OCI-LY3 (cell line): Measurements from ENCODE around the gene HGF.
"Not testable (repeated sequence)": the region's sequence is repeated elsewhere in the genome, so short reads cannot be mapped to it uniquely, and the experiment has no call there.

Source experiments
- H2AFZ ChIP-seq: fragments of 200-600, 300-600 bp; shearing (Covaris generic); 2 replicates; pipeline ENCODE4 v1.6.0; 2014; ENCODE audit warnings: antibody characterized with exemption, low read depth, low read length
- H3K27ac ChIP-seq: fragments of 200-600, 300-600 bp; sonication (generic); 2 replicates; pipeline ENCODE4 v1.5.1; 2014; ENCODE audit warnings: mild to moderate bottlenecking, low read length, moderate library complexity, mixed read lengths
- H3K27me3 ChIP-seq: fragments of 200-600, 300-600 bp; sonication (generic); 2 replicates; pipeline ENCODE4 v1.6.1; 2014; ENCODE audit warnings: low read depth, low read length, mixed read lengths
- H3K36me3 ChIP-seq: fragments of 200-600, 300-600 bp; sonication (generic); replicated peaks from 2 replicates; pipeline ENCODE3; 2014; ENCODE audit warnings: low read depth, low read length, mixed read lengths
- H3K4me1 ChIP-seq: fragments of 300-600, 200-600 bp; sonication (generic); 2 replicates; pipeline ENCODE4 v1.6.1; 2014; ENCODE audit warnings: low read length, mixed read lengths
- H3K4me2 ChIP-seq: fragments of 200-600, 300-600 bp; sonication (generic); 2 replicates; pipeline ENCODE4 v1.6.1; 2014; ENCODE audit warnings: low read length, mixed read lengths
- H3K4me3 ChIP-seq: fragments of 300-600, 200-600 bp; sonication (generic); 2 replicates; pipeline ENCODE4 v1.5.1; 2014; ENCODE audit warnings: antibody characterized with exemption, mild to moderate bottlenecking, low read length, moderate library complexity
- H3K79me2 ChIP-seq: fragments of 300-600, 200-600 bp; shearing (Covaris generic); 2 replicates; pipeline ENCODE4 v1.6.1; 2014; ENCODE audit warnings: mild to moderate bottlenecking, low read length, mixed read lengths
- H3K9ac ChIP-seq: fragments of 300-600, 200-600 bp; shearing (Covaris generic); 2 replicates; pipeline ENCODE4 v1.6.0; 2014; ENCODE audit warnings: mild to moderate bottlenecking, low read length, moderate library complexity
- H3K9me3 ChIP-seq: fragments of 200-600, 300-600 bp; shearing (Covaris generic); 2 replicates; pipeline ENCODE4 v1.6.1; 2014; ENCODE audit warnings: low read length, mixed read lengths; ENCODE audit not compliant: insufficient read depth
- H4K20me1 ChIP-seq: fragments of 200-600, 300-600 bp; sonication (generic); 2 replicates; pipeline ENCODE4 v1.6.1; 2016; ENCODE audit warnings: low read length, mixed read lengths; ENCODE audit not compliant: insufficient read depth
- CTCF ChIP-seq: fragments of 200-600, 300-600 bp; sonication (generic); IDR thresholded peaks from 2 replicates; pipeline ENCODE4 v1.5.1; 2014; ENCODE audit warnings: antibody characterized with exemption, low read length, low read depth
- EZH2phosphoT487 ChIP-seq: fragments of 200-600 bp; shearing (Covaris generic); IDR thresholded peaks from 2 replicates; pipeline ENCODE4 v1.6.1; 2018; ENCODE audit warnings: antibody characterized with exemption, mixed run types, low read depth

Gene HGF

DNA sequence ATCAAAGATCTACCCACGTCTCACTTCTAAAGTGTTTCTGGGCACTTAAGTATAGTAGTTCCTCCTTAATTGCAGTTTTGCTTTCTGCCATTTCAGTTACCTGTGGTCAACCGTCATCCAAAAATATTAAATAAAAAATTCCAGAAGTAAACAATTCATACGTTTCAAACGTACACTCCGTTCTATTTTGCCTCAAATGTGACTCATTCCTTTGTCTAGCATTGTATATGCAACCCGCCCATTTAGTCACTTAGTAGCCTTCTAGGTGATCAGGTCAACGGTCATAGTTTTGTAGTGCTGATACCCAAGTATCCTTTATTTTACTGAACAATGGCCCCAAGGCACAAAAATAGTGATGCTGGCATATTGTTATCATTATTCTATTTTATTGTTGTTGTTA lies 33.8 kb downstream of the HGF start:
- Histone ChIP-seq H3K27me3 (no peaks in the 10 kb centered on the region), H3K4me3 (no peak overlapping the region), H3K79me2 (no peaks in the 10 kb centered on the region), H4K20me1 (no peaks in the 10 kb centered on the region), H3K4me2 (no peak overlapping the region), H2AFZ (no peak overlapping the region), H3K36me3 (no peaks in the 10 kb centered on the region), H3K9me3 (no peaks in the 10 kb centered on the region), H3K4me1 (peaks cover 4% of the 10 kb centered on the region; the same call in 1 of the 2 replicates), H3K9ac (no peak overlapping the region), H3K27ac (no peak overlapping the region)
- TF ChIP-seq EZH2phosphoT487 (no peak), CTCF (no peak)

GRCh38 chr7:81725812-81726127 lies 44.1 kb downstream of the HGF start:
- no peak overlapping the region for H3K4me2 ChIP-seq
- no peaks in the 10 kb centered on the region for H4K20me1 ChIP-seq
- H3K4me1 ChIP-seq, result no peaks in the 10 kb centered on the region
- H2AFZ ChIP-seq, result no peak overlapping the region
- no peak overlapping the region for H3K9ac ChIP-seq
- no peak for TF ChIP-seq CTCF
- TF ChIP-seq EZH2phosphoT487, result no peak
- H3K9me3 ChIP-seq, result no peaks in the 10 kb centered on the region
- no peaks in the 10 kb centered on the region for H3K27me3 ChIP-seq
- no peaks in the 10 kb centered on the region for H3K79me2 ChIP-seq
- no peaks in the 10 kb centered on the region for H3K36me3 ChIP-seq
- H3K27ac ChIP-seq, result no peak overlapping the region
- H3K4me3 ChIP-seq, result no peak overlapping the region

- Histone ChIP-seq H3K79me2 (no peaks in the 10 kb centered on the region), H3K4me1 (no peaks in the 10 kb centered on the region), H2AFZ (no peak overlapping the region), H3K9me3 (no peaks in the 10 kb centered on the region), H3K4me2 (no peak overlapping the region), H3K27ac (no peak overlapping the region), H3K4me3 (no peak overlapping the region), H3K27me3 (no peaks in the 10 kb centered on the region), H4K20me1 (no peaks in the 10 kb centered on the region), H3K9ac (no peak overlapping the region), H3K36me3 (no peaks in the 10 kb centered on the region)
- no peak for TF ChIP-seq CTCF
- TF ChIP-seq EZH2phosphoT487, result no peak
Observed at GRCh38 chr7:81725003-81725811, 44.6 kb downstream of the HGF start.

DNA sequence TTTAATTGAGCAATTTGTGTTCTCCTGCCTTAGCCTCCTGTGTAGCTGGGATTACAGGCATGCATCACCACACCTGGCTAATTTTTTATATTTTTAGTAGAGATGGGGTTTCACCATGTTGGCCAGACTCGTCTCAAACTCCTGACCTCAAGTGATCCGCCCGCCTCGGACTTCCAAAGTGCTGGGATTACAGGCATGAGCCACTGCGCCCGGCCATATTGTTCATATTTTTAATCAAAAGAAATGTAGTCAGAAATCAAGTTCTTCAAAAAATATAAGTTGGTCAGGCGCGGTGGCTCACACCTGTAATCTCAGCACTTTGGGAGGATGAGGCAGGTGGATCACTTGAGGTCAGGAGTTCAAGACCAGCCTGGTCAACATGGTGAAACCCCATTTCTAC lies 47.6 kb downstream of the HGF start:
- not testable (repeated sequence) for H3K27ac ChIP-seq, H3K79me2 ChIP-seq, H2AFZ ChIP-seq, H3K9ac ChIP-seq, H3K27me3 ChIP-seq, H4K20me1 ChIP-seq, H3K4me1 ChIP-seq, H3K9me3 ChIP-seq, H3K4me2 ChIP-seq, H3K36me3 ChIP-seq, H3K4me3 ChIP-seq
